HepG2 (cell line): Measurements from ENCODE around the gene REM2. TPM values are rescaled to one million over a fixed set of nuclear protein-coding genes. Genes with fewer than 3 reads are reported as not detected.
A peak's percentile ranks its signal among the peaks of the same experiment; 100 is the strongest.

ENCODE experiments used
- ARNT2 ChIP-seq: sonication (generic); formaldehyde crosslinking; IDR thresholded peaks from 2 replicates; pipeline ENCODE4 v1.8.0; 2022; ENCODE audit warnings: mild to moderate bottlenecking, low read depth, missing genetic modification reagents, moderate library complexity
- CBX2 ChIP-seq, 2 experiments: fragments of 200-600 bp in 1 of 2; sonication (generic); formaldehyde crosslinking in 1 of 2; IDR thresholded peaks; 2 replicates each; pipeline versions ENCODE4 v1.7.0 to v1.8.1; 2018 to 2022; ENCODE audit warnings: low read depth in 2 of 2, low read length in 1 of 2, mild to moderate bottlenecking in 1 of 2, missing genetic modification reagents in 1 of 2
- CREB1 ChIP-seq, 2 experiments: fragments of 450-650 bp in 1 of 2; IDR thresholded peaks; 2 replicates each; pipeline ENCODE4 v1.6.1; 2016 to 2017; ENCODE audit warnings: control low read depth in 1 of 2, mild to moderate bottlenecking in 1 of 2, missing compliant biosample characterization in 1 of 2, missing genetic modification characterization in 1 of 2
- EP300 ChIP-seq, 3 experiments: sonication (generic) in 1 of 3; formaldehyde crosslinking in 1 of 3; IDR thresholded peaks; 2 replicates each; pipeline versions ENCODE4 v1.5.1 to v1.6.1; 2011 to 2020; ENCODE audit warnings: low read depth in 2 of 3, low read length in 2 of 3, borderline replicate concordance in 1 of 3, improper control_type of control experiment in 1 of 3, mild to moderate bottlenecking in 1 of 3, missing genetic modification reagents in 1 of 3, moderate library complexity in 1 of 3
- ETV5 ChIP-seq: IDR thresholded peaks from 2 replicates; pipeline ENCODE4 v1.6.1; 2018; ENCODE audit warnings: missing biosample characterization, missing genetic modification reagents, inconsistent platforms, borderline replicate concordance
- FOXP1 ChIP-seq, 2 experiments: fragments of 450-650 bp in 1 of 2; IDR thresholded peaks; 2 replicates each; pipeline ENCODE4 v1.6.1; 2017 to 2018; ENCODE audit warnings: antibody characterized with exemption in 1 of 2
- FOXP4 ChIP-seq: sonication (generic); formaldehyde crosslinking; IDR thresholded peaks from 2 replicates; pipeline ENCODE4 v1.4.0; 2020; ENCODE audit warnings: missing genetic modification reagents
- JUND ChIP-seq: sonication (generic); formaldehyde crosslinking; IDR thresholded peaks from 2 replicates; pipeline ENCODE4 v1.8.0; 2022; ENCODE audit warnings: mild to moderate bottlenecking, missing genetic modification reagents
- MEIS2 ChIP-seq: sonication (generic); formaldehyde crosslinking; IDR thresholded peaks from 2 replicates; pipeline ENCODE4 v1.9.0; 2021; ENCODE audit warnings: mild to moderate bottlenecking, missing genetic modification reagents
- NFIB ChIP-seq: sonication (generic); formaldehyde crosslinking; IDR thresholded peaks from 2 replicates; pipeline ENCODE4 v1.9.0; 2021; ENCODE audit warnings: missing genetic modification reagents, mild to moderate bottlenecking, borderline replicate concordance
- PATZ1 ChIP-seq: sonication (generic); formaldehyde crosslinking; IDR thresholded peaks from 2 replicates; pipeline ENCODE4 v1.4.0; 2020; ENCODE audit warnings: missing genetic modification reagents
- POGK ChIP-seq: sonication (generic); formaldehyde crosslinking; conservative IDR thresholded peaks from 2 replicates; pipeline ENCODE4 v1.8.0; 2022; ENCODE audit warnings: mild to moderate bottlenecking, moderate library complexity, missing genetic modification reagents
- SAP130 ChIP-seq: IDR thresholded peaks from 2 replicates; pipeline ENCODE4 v1.6.1; 2016; ENCODE audit warnings: low read depth
- SOX6 ChIP-seq, 2 experiments: fragments of 450-650 bp in 1 of 2; sonication (generic) in 1 of 2; formaldehyde crosslinking in 1 of 2; IDR thresholded peaks; 2 replicates each; pipeline versions ENCODE4 v1.4.0 to v1.6.1; 2017 to 2020; ENCODE audit warnings: antibody characterized with exemption in 1 of 2, mild to moderate bottlenecking in 1 of 2, missing genetic modification reagents in 1 of 2
- ZFX ChIP-seq: sonication (generic); formaldehyde crosslinking; IDR thresholded peaks from 2 replicates; pipeline ENCODE4 v1.4.0; 2020; ENCODE audit warnings: mild to moderate bottlenecking, low read depth, missing genetic modification reagents, moderate library complexity
- ZIK1 ChIP-seq: sonication (generic); formaldehyde crosslinking; IDR thresholded peaks from 2 replicates; pipeline ENCODE4 v1.5.0; 2020; ENCODE audit warnings: mild to moderate bottlenecking, low read depth, missing genetic modification reagents, borderline replicate concordance
- ZNF18 ChIP-seq: sonication (generic); formaldehyde crosslinking; IDR thresholded peaks from 2 replicates; pipeline ENCODE4 v1.8.0; 2022; ENCODE audit warnings: mild to moderate bottlenecking, missing genetic modification reagents; ENCODE audit not compliant: insufficient replicate concordance
- ZNF317 ChIP-seq: sonication (generic); formaldehyde crosslinking; IDR thresholded peaks from 2 replicates; pipeline ENCODE4 v1.5.0; 2020; ENCODE audit warnings: mild to moderate bottlenecking, missing genetic modification reagents
- polyA plus RNA-seq, 8 experiments: library from polyadenylated mRNA; depleted of rRNA in 3 of 8; stranded (reverse) in 7 of 8; unstranded in 1 of 8; fragments of >200 nt; fragmentation: Illumina TruSeq in 4 of 8; extraction: Trizol in 4 of 8; gene quantifications; 2 replicates each; pipeline versions ENCODE4 v1.2.1 to v1.2.3, GENCODE V29; 2011 to 2016; ENCODE audit warnings: low read depth in 4 of 8, missing spikeins in 1 of 8, mixed read lengths in 1 of 8; ENCODE audit not compliant: insufficient read depth in 1 of 8
- total RNA-seq, 5 experiments: library from RNA; depleted of rRNA; stranded (reverse); fragments of >200 nt; fragmentation: Illumina TruSeq; extraction: Trizol; gene quantifications; 2 replicates each; pipeline ENCODE4 v1.2.3, GENCODE V29; 2016; ENCODE audit warnings: low read depth in 1 of 5

REM2 gene
- total and polyA plus RNA-seq, 2 of the 13 experiments (the other 11 are each of a cell fraction or from before 2014, with no cell fraction given): 0.20 TPM; not detected in 1

GRCh38 chr14:22854963-22855724, 27.9 kb upstream of the REM2 start (continued):
- TF ChIP-seq POGK (CRISPR knock-in tag) (no peak), ZIK1 (CRISPR knock-in tag) (no peak), CBX2 (IDR thresholded peaks at IDR 0.05; ENCODE audit: low read depth, low read length) (no peak), CBX2 (CRISPR knock-in tag; IDR thresholded peaks at IDR 0.05; ENCODE audit: low read depth) (0 out of 2 replicates have a peak, but pooled peaks have one; percentile 27), NFIB (CRISPR knock-in tag) (no peak), ZFX (CRISPR knock-in tag) (0 out of 2 replicates have a peak, but pooled peaks have one; percentile 11), FOXP4 (CRISPR knock-in tag) (peak; percentile 57; the same call in 1 of the 2 replicates), ETV5 (CRISPR knock-in tag) (peak; percentile 68; the same call in 1 of the 2 replicates), EP300 (IDR thresholded peaks at IDR 0.05; ENCODE audit: low read depth in 2 of 2, low read length in 2 of 2) (peak in 1 of 2 experiments; percentile 51; a peak in 1 of 4 replicates), EP300 (CRISPR knock-in tag; IDR thresholded peaks at IDR 0.05; ENCODE audit: borderline replicate concordance) (peak; percentile 25; the same call in 1 of the 2 replicates), MEIS2 (CRISPR knock-in tag) (peak; percentile 58; the same call in 1 of the 2 replicates), CREB1 (IDR thresholded peaks at IDR 0.05) (peak; percentile 42), CREB1 (CRISPR knock-in tag; IDR thresholded peaks at IDR 0.05) (no peak), SAP130 (peak; percentile 74), PATZ1 (CRISPR knock-in tag) (0 out of 2 replicates have a peak, but pooled peaks have one; percentile 6), ZNF18 (CRISPR knock-in tag) (no peak), FOXP1 (IDR thresholded peaks at IDR 0.05) (no peak), FOXP1 (CRISPR knock-in tag; IDR thresholded peaks at IDR 0.05) (peak; percentile 70), ZNF317 (0 out of 2 replicates have a peak, but pooled peaks have one; percentile 49), SOX6 (IDR thresholded peaks at IDR 0.05) (no peak), SOX6 (CRISPR knock-in tag; IDR thresholded peaks at IDR 0.05) (peak; percentile 48), ARNT2 (CRISPR knock-in tag) (0 out of 2 replicates have a peak, but pooled peaks have one; percentile 32), JUND (CRISPR knock-in tag) (no peak)
